GM12878 (cell line): ENCODE data around the gene RFPL1. TPM values are rescaled to one million over a fixed set of nuclear protein-coding genes. Genes with fewer than 3 reads are reported as not detected.

ENCODE experiments used
- ATAC-seq: fragments of 200-7000 bp; cut with Tn5 transposase; 3 replicates; pipeline ENCODE4 v1.9.1; 2020; ENCODE audit warnings: mild to moderate bottlenecking, moderate library complexity
- BruUV-seq: library from RNA; stranded (reverse); fragments of 400-500 nt; replicated peaks from 2 replicates; lab custom pipeline; 2021; lab: Mats Ljungman, UMichigan
- CTCF ChIA-PET: fragments of 300-600 bp; sonication (Branson Sonifier 250); formaldehyde crosslinking; extraction: SDS; loops from one replicate; lab custom pipeline; 2021; ENCODE audit warnings: inconsistent platforms; lab: Yijun Ruan, JAX
- POLR2A ChIA-PET: fragments of 350-600 bp; formaldehyde crosslinking; extraction: SDS; loops from one replicate; lab custom pipeline; 2021; ENCODE audit warnings: inconsistent platforms; lab: Charles Lee
- RAD21 ChIA-PET: fragments of 300-600 bp; sonication (Branson Sonifier 250); formaldehyde crosslinking; loops from one replicate; lab custom pipeline; 2023; ENCODE audit warnings: antibody characterized with exemption; ENCODE audit not compliant: unreplicated experiment; lab: Charles Lee
- SMC1A ChIA-PET: fragments of 300-600 bp; sonication (Branson Sonifier 250); formaldehyde crosslinking; loops from one replicate; lab custom pipeline; 2023; ENCODE audit not compliant: unreplicated experiment, uncharacterized antibody; lab: Charles Lee
- DNase-seq: peaks from one replicate; pipeline ENCODE4 v3.0.0-alpha.2; 2011; ENCODE audit warnings: low read depth, low spot score
- FAIRE-seq: peaks from 3 replicates; lab custom pipeline; 2011; peaks lifted over from hg19 to GRCh38; lab: Jason Lieb, UNC
- H2AFZ ChIP-seq: 2 replicates; pipeline ENCODE4 v1.6.0; 2011; ENCODE audit warnings: low read depth, low read length, control low read depth; ENCODE audit not compliant: control insufficient read depth
- H3K27ac ChIP-seq: 2 replicates; pipeline ENCODE4 v1.5.1; 2011; ENCODE audit warnings: control low read depth; ENCODE audit not compliant: control insufficient read depth, insufficient read depth
- H3K27me3 ChIP-seq, 2 experiments: replicated peaks in 1 of 2; 2 replicates each; pipeline versions ENCODE4 v1.6.0 to v1.6.1; 2011; ENCODE audit warnings: low read length in 1 of 2; ENCODE audit not compliant: control insufficient read depth in 2 of 2, insufficient read depth in 2 of 2
- H3K36me3 ChIP-seq, 2 experiments: 2 replicates each; pipeline ENCODE4 v1.5.1; 2011; ENCODE audit warnings: low read length in 1 of 2; ENCODE audit not compliant: control insufficient read depth in 2 of 2, insufficient read depth in 2 of 2
- H3K4me1 ChIP-seq: 2 replicates; pipeline ENCODE4 v1.6.1; 2011; ENCODE audit warnings: mild to moderate bottlenecking, low read length, moderate library complexity, mixed read lengths; ENCODE audit not compliant: control insufficient read depth, insufficient read depth
- H3K4me2 ChIP-seq: 2 replicates; pipeline ENCODE4 v1.6.0; 2011; ENCODE audit warnings: control low read depth; ENCODE audit not compliant: control insufficient read depth, insufficient read depth
- H3K4me3 ChIP-seq: fragments of 200-600 bp; sonication (generic); 2 replicates; pipeline ENCODE4 v1.5.1; 2016
- H3K79me2 ChIP-seq: 2 replicates; pipeline ENCODE4 v1.6.0; 2011; ENCODE audit warnings: low read length; ENCODE audit not compliant: control insufficient read depth, insufficient read depth
- H3K9ac ChIP-seq: 2 replicates; pipeline ENCODE4 v1.8.0; 2011; ENCODE audit warnings: low read length, control low read depth, mixed read lengths; ENCODE audit not compliant: control insufficient read depth, insufficient read depth
- H3K9me3 ChIP-seq: replicated peaks from 3 replicates; pipeline ENCODE4 v1.5.1; 2011; ENCODE audit warnings: mild to moderate bottlenecking, low read length; ENCODE audit not compliant: control insufficient read depth, insufficient read depth
- H4K20me1 ChIP-seq: 2 replicates; pipeline ENCODE4 v1.6.0; 2011; ENCODE audit not compliant: control insufficient read depth, insufficient read depth
- CEBPB ChIP-seq, 2 experiments: fragments of 150-350 bp in 1 of 2; IDR thresholded peaks; 2 replicates each; pipeline ENCODE4 v1.6.1; 2012 to 2014; ENCODE audit warnings: low read depth in 2 of 2, low read length in 2 of 2, borderline replicate concordance in 1 of 2, inconsistent platforms in 1 of 2
- EED ChIP-seq: sonication (generic); IDR thresholded peaks from 2 replicates; pipeline ENCODE4 v1.6.1; 2016; ENCODE audit warnings: antibody characterized with exemption, low read depth
- HDAC6 ChIP-seq: fragments of 200-600 bp; sonication (generic); IDR thresholded peaks from one replicate; pipeline ENCODE4 v1.8.0; 2017; ENCODE audit warnings: antibody characterized with exemption; ENCODE audit not compliant: unreplicated experiment
- NR2C1 ChIP-seq: fragments of 450-650 bp; IDR thresholded peaks from 2 replicates; pipeline ENCODE4 v1.6.1; 2017; ENCODE audit warnings: antibody characterized with exemption, mild to moderate bottlenecking, moderate library complexity
- SREBF1 ChIP-seq: IDR thresholded peaks from 2 replicates; pipeline ENCODE4 v1.6.1; 2012; ENCODE audit warnings: mild to moderate bottlenecking, low read length
- SREBF2 ChIP-seq: IDR thresholded peaks from 2 replicates; pipeline ENCODE4 v1.6.1; 2012; ENCODE audit warnings: mild to moderate bottlenecking, low read length
- WGBS: methylation state at CpG from one replicate; pipeline ENCODE4 v1.1.6; 2016; ENCODE audit warnings: low lambda C conversion rate; ENCODE audit not compliant: insufficient replicate concordance, insufficient coverage; ENCODE audit errors: missing lambda C conversion rate; 5-methylcytosine and 5-hydroxymethylcytosine counted together
- in situ Hi-C: fragments of 300-500 bp; cut with MboI; formaldehyde crosslinking; loops from 9 replicates; pipeline ENCODE4 v1.14.3; 2018; ENCODE audit warnings: mixed read lengths
- intact Hi-C: fragments of 100-400 bp; cut with micrococcal nuclease; formaldehyde crosslinking; loops from one replicate; pipeline ENCODE4 v1.14.2; 2022; ENCODE audit not compliant: unreplicated experiment
- polyA plus RNA-seq, 11 experiments: library from polyadenylated mRNA; depleted of rRNA in 4 of 11; unstranded in 6 of 11; stranded (reverse) in 5 of 11; fragments of >200 nt; fragmentation: Nextera tagmentation in 4 of 11; fragmentation: Illumina TruSeq in 1 of 11; extraction: Ambion mirVana in 4 of 11; extraction: Trizol in 1 of 11; gene quantifications; 1 replicate in 1 of 11; 2 replicates in 10 of 11; pipeline versions ENCODE4 v1.2.1 to v1.2.3, GENCODE V29; 2011 to 2016; ENCODE audit warnings: inconsistent platforms in 2 of 11, missing spikeins in 2 of 11, low read depth in 1 of 11
- total RNA-seq, 4 experiments: library from RNA; depleted of rRNA in 3 of 4; stranded (reverse); fragments of >200 nt in 3 of 4; fragmentation: Illumina TruSeq in 1 of 4; extraction: Trizol in 1 of 4; gene quantifications; 2 replicates each; pipeline versions ENCODE4 v1.2.1 to v1.2.3, GENCODE V29; 2013 to 2021
- TF ChIP-seq, protein P1 (sequence below): fragments of 450-650 bp; IDR thresholded peaks from 2 replicates; pipeline ENCODE4 v1.6.1; 2017; ENCODE audit warnings: mild to moderate bottlenecking, moderate library complexity
- TF ChIP-seq, protein P2 (sequence below): IDR thresholded peaks from 2 replicates; pipeline ENCODE4 v1.6.1; 2011; ENCODE audit warnings: mild to moderate bottlenecking, low read depth, low read length, moderate library complexity; ENCODE audit not compliant: insufficient replicate concordance
- TF ChIP-seq, protein P3 (sequence below): IDR thresholded peaks from 2 replicates; pipeline ENCODE4 v1.6.1; 2011; ENCODE audit warnings: low read depth, low read length, improper control_type of control experiment, borderline replicate concordance
- TF ChIP-seq, protein P4 (sequence below): fragments of 450-650 bp; IDR thresholded peaks from 2 replicates; pipeline ENCODE4 v1.6.1; 2014; ENCODE audit warnings: mild to moderate bottlenecking

The RFPL1 gene
- total and polyA plus RNA-seq, 10 of the 15 experiments (the other 5 are each of a cell fraction or from before 2014, with no cell fraction given): 0.13 TPM; not detected in 9

DNA sequence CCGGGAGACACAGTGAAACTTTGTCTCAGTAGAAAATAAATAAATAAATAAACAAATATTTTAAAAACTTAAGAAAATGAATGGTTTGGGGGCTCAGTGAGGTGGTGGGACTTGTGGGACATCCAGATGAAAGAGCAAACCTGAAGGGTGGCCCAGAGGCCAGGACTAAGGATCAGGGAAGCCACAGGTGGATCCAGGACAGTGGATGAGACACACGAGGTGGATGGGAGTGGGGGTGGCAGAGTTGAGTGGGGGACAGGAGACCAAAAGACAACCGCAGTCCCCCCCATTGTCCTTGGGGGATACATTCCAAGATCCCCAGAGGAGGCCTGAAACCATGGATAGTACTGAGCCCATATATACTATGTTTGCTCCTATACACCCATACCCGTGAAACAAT lies 7.1 kb downstream of the RFPL1 start:
- no peak overlapping the region for H3K4me3 ChIP-seq
- H4K20me1 ChIP-seq: no peaks in the 10 kb centered on the region
- SMC1A ChIA-PET: no interaction called here
- in situ Hi-C loops: no loop called here
- H3K9me3 ChIP-seq: no peaks in the 10 kb centered on the region
- no peak for TF ChIP-seq HDAC6
- ATAC-seq (no peak), FAIRE-seq (no peak), DNase-seq (no peak)
- no peak overlapping the region for H2AFZ ChIP-seq
- no peaks in the 10 kb centered on the region; a peak in 1 of 4 replicates for H3K27me3 ChIP-seq
- WGBS: 42% methylated on average over 4 of the region's 4 CpGs
- H3K27ac ChIP-seq: no peak overlapping the region
- H3K9ac ChIP-seq: no peak overlapping the region
- BruUV-seq: no TSS peak
- POLR2A ChIA-PET: no interaction called here
- RAD21 ChIA-PET: no interaction called here
- intact Hi-C loops: no loop called here
- CTCF ChIA-PET: no interaction called here
- H3K4me2 ChIP-seq: no peak overlapping the region
- H3K4me1 ChIP-seq: no peaks in the 10 kb centered on the region
- no peaks in the 10 kb centered on the region for H3K36me3 ChIP-seq
- H3K79me2 ChIP-seq: no peaks in the 10 kb centered on the region

DNA sequence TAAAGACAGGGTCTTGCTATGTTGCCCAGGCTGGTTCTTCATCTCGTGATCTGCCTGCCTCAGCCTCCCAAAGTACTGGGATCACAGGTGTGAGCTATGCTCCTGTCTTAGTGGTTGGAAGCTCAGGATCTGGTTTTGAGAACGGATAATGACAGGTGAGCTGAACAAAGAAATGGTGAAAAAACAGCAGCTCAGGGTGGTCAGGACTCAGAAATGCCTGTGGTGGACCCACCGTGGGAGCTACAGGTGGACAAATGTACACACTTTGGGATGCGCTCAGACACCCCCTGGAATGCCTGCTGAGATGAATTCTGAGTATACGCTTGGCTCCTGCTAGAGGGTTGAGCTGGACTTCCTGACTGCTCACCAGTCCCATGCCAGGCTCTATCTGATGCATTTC lies 9.5 kb downstream of the RFPL1 start:
- POLR2A ChIA-PET: no interaction called here
- H3K4me3 ChIP-seq: no peak overlapping the region
- SMC1A ChIA-PET: interaction anchor here (0.7 to 1.1 kb wide), 2 partner anchors 50 to 217 kb away, joined by 3 to 4 read pairs; no protein-coding TSS in a partner anchor
- H3K4me1 ChIP-seq: no peaks in the 10 kb centered on the region
- intact Hi-C loops: no loop called here
- WGBS: 40% methylated on average over 5 of the region's 5 CpGs
- H2AFZ ChIP-seq: no peak overlapping the region
- no peak overlapping the region for H3K9ac ChIP-seq
- no peaks in the 10 kb centered on the region for H3K79me2 ChIP-seq
- ATAC-seq (no peak), FAIRE-seq (no peak), DNase-seq (no peak)
- RAD21 ChIA-PET: no interaction called here
- H3K36me3 ChIP-seq: no peaks in the 10 kb centered on the region
- H3K27ac ChIP-seq: no peak overlapping the region
- no TSS peak for BruUV-seq
- H3K9me3 ChIP-seq: no peaks in the 10 kb centered on the region
- no peaks in the 10 kb centered on the region for H4K20me1 ChIP-seq
- H3K27me3 ChIP-seq: no peaks in the 10 kb centered on the region; a peak in 1 of 4 replicates
- in situ Hi-C loops: no loop called here
- H3K4me2 ChIP-seq: no peak overlapping the region
- CTCF ChIA-PET: no interaction called here
- TF ChIP-seq, protein P1, sequence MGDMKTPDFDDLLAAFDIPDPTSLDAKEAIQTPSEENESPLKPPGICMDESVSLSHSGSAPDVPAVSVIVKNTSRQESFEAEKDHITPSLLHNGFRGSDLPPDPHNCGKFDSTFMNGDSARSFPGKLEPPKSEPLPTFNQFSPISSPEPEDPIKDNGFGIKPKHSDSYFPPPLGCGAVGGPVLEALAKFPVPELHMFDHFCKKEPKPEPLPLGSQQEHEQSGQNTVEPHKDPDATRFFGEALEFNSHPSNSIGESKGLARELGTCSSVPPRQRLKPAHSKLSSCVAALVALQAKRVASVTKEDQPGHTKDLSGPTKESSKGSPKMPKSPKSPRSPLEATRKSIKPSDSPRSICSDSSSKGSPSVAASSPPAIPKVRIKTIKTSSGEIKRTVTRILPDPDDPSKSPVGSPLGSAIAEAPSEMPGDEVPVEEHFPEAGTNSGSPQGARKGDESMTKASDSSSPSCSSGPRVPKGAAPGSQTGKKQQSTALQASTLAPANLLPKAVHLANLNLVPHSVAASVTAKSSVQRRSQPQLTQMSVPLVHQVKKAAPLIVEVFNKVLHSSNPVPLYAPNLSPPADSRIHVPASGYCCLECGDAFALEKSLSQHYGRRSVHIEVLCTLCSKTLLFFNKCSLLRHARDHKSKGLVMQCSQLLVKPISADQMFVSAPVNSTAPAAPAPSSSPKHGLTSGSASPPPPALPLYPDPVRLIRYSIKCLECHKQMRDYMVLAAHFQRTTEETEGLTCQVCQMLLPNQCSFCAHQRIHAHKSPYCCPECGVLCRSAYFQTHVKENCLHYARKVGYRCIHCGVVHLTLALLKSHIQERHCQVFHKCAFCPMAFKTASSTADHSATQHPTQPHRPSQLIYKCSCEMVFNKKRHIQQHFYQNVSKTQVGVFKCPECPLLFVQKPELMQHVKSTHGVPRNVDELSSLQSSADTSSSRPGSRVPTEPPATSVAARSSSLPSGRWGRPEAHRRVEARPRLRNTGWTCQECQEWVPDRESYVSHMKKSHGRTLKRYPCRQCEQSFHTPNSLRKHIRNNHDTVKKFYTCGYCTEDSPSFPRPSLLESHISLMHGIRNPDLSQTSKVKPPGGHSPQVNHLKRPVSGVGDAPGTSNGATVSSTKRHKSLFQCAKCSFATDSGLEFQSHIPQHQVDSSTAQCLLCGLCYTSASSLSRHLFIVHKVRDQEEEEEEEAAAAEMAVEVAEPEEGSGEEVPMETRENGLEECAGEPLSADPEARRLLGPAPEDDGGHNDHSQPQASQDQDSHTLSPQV: no peak
- TF ChIP-seq SREBF1 (no peak), SREBF2 (no peak), CEBPB (IDR thresholded peaks at IDR 0.05; ENCODE audit: borderline replicate concordance in 1 of 2, low read depth in 2 of 2, low read length in 2 of 2) (no peak), EED (no peak), NR2C1 (no peak)
- TF ChIP-seq, protein P2, sequence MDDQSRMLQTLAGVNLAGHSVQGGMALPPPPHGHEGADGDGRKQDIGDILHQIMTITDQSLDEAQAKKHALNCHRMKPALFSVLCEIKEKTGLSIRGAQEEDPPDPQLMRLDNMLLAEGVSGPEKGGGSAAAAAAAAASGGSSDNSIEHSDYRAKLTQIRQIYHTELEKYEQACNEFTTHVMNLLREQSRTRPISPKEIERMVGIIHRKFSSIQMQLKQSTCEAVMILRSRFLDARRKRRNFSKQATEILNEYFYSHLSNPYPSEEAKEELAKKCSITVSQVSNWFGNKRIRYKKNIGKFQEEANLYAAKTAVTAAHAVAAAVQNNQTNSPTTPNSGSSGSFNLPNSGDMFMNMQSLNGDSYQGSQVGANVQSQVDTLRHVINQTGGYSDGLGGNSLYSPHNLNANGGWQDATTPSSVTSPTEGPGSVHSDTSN: no peak
- TF ChIP-seq, protein P3, sequence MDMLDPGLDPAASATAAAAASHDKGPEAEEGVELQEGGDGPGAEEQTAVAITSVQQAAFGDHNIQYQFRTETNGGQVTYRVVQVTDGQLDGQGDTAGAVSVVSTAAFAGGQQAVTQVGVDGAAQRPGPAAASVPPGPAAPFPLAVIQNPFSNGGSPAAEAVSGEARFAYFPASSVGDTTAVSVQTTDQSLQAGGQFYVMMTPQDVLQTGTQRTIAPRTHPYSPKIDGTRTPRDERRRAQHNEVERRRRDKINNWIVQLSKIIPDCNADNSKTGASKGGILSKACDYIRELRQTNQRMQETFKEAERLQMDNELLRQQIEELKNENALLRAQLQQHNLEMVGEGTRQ: no peak
- TF ChIP-seq, protein P4, sequence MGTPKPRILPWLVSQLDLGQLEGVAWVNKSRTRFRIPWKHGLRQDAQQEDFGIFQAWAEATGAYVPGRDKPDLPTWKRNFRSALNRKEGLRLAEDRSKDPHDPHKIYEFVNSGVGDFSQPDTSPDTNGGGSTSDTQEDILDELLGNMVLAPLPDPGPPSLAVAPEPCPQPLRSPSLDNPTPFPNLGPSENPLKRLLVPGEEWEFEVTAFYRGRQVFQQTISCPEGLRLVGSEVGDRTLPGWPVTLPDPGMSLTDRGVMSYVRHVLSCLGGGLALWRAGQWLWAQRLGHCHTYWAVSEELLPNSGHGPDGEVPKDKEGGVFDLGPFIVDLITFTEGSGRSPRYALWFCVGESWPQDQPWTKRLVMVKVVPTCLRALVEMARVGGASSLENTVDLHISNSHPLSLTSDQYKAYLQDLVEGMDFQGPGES: no peak
